HG02678 (cell line): ENCODE measurements around the gene FANK1.

ENCODE experiments used
- ATAC-seq: cut with Tn5 transposase; IDR thresholded peaks from one replicate; pipeline ENCODE4 v1.9.1; 2021; ENCODE audit warnings: mild to moderate bottlenecking, moderate library complexity; ENCODE audit not compliant: unreplicated experiment

FANK1 gene

GRCh38 chr10:125984865-125985495 is 88.6 kb downstream of the FANK1 start:
- no peak for ATAC-seq

- no peak for ATAC-seq
These were observed 89.3 kb downstream of the FANK1 start for GRCh38 chr10:125985557-125986240.

GRCh38 chr10:125989791-125990190 is 93.4 kb downstream of the FANK1 start:
- no peak for ATAC-seq

GRCh38 chr10:125990974-125991373 is 94.6 kb downstream of the FANK1 start:
- no peak for ATAC-seq

GRCh38 chr10:125991392-125991791 is 95.0 kb downstream of the FANK1 start:
- ATAC-seq = no peak

- ATAC-seq = no peak
These were observed 95.9 kb downstream of the FANK1 start for GRCh38 chr10:125992254-125992653.

GRCh38 chr10:125994601-125995000 is 98.2 kb downstream of the FANK1 start:
- ATAC-seq = no peak

- no peak for ATAC-seq
These were observed 99.5 kb downstream of the FANK1 start for GRCh38 chr10:125995726-125996304.

GRCh38 chr10:125997586-125997985 is 101.2 kb downstream of the FANK1 start:
- ATAC-seq = no peak

GRCh38 chr10:125999694-126000093 is 103.3 kb downstream of the FANK1 start:
- no peak for ATAC-seq

- no peak for ATAC-seq
These were observed 105.2 kb downstream of the FANK1 start for GRCh38 chr10:126001576-126001975.

- ATAC-seq = no peak
These were observed 108.4 kb downstream of the FANK1 start for GRCh38 chr10:126004752-126005151.

- no peak for ATAC-seq
These were observed 109.9 kb downstream of the FANK1 start for GRCh38 chr10:126006264-126006663.

- no peak for ATAC-seq
These were observed 110.5 kb downstream of the FANK1 start for GRCh38 chr10:126006906-126007305.

GRCh38 chr10:126009650-126010049 is 113.3 kb downstream of the FANK1 start:
- no peak for ATAC-seq

- ATAC-seq = no peak
These were observed 115.6 kb downstream of the FANK1 start for GRCh38 chr10:126011995-126012394.

GRCh38 chr10:126012485-126012884 is 116.1 kb downstream of the FANK1 start:
- no peak for ATAC-seq

- ATAC-seq = no peak
These were observed 117.3 kb downstream of the FANK1 start for GRCh38 chr10:126013489-126014281.

GRCh38 chr10:126014309-126014708 is 117.9 kb downstream of the FANK1 start:
- no peak for ATAC-seq

GRCh38 chr10:126015413-126015812 is 119.0 kb downstream of the FANK1 start:
- no peak for ATAC-seq

- no peak for ATAC-seq
These were observed 119.9 kb downstream of the FANK1 start for GRCh38 chr10:126016156-126016805.
